Measurements from ENCODE around the gene LENG1.
"Not testable (repeated sequence)": the region's sequence is repeated elsewhere in the genome, so short reads cannot be mapped to it uniquely, and the experiment has no call there.

The LENG1 gene

DNA sequence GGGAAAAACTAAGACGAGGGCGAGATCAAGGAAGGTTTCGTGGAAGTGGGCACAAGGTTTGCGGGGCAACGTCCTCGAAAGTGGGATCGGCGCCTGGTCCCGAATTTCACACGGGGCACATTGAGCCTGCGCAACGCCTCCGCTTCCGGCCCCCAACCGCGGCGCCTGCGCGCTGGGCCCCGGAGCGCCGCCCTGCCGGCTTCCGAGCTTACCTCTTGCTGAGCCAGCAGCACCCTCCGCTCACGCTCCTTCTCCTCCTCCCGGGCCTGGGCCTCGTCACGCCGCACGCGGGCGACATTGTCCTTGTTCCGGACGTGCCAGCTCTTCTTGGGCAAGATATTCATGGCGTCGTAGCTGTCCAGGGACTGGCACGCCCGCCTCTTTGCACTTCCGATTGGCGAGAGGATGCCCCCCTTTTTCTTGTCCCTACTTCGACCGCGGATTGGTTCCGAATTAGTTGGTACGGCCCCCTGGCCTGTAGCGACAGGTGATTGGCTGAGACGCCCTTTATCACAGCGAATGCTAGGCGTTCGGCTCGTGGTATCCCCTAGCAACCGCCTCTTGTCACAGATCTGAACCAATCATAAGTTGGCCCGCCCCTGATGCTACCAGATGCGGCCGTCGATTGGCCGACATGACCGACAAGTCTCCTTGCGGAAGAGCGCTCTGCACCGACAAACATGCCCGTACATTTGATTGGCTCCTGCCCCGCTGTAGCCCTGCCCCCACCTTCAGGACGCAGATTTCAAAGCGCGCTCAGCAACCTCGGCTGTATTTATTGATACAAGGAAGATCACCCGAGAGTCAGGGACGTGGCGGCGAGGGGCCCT lies at the start of gene LENG1:
Gene LENG1, minus strand, starts transcription at position 370 of the 830 bp plus-strand sequence. Its CDS starts 26 bp downstream, at position 344.
- peak; percentile 99 for DNase-seq

DNA sequence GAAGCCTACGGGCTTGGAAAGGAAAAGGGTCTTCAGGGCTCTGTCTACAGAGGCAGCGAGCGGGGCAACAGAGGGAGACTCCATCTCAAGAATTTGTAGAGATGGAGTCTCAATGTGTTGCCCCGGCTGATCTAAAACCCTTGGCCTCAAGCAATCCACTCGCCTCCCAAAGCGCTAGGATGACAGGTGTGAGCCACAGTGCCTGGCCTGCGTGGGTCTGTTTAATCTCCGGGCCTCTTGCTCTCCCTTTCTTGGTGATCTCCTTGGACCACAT lies 49.2 kb upstream of the LENG1 start:
- DNase-seq: no peak

DNA sequence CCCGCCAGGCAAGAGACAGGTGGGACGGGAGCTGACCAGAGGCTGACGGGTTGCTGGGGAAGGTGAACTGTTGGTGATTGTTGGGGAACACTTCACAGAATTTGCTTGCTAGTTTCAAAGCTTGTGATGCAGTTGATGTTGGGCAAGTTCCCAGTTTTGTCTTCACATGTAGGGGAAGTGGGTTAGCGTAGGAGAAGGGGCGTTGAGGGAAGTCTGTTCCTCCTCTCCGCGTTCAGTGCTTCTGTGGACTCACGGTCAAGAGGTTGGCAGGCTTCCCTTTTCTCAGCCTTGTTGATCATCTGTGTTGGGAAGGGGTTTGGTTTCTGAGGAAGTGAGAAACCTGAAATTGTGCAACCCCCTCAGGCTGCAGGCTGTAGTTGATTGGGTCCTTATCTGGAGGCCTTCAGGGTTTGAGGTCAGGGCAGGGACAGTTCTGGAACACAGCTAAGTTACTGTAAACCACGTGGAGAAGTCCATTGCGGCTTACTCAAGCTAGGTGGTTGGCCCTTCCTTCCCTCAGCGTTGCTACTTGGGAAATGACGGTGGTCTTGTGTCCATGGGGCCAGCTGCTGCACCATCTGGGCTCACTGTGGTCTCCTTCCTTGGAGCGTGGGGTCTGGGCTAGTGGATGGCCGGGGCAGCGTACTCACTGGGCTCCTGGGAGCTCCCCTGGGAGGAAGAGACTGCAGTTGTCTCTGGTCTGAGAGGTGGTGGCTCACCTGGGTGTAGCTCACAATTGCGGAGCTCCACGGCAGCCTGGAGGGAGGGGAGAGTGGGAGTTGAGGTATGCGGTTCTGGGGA lies 48.7 kb upstream of the LENG1 start:
- DNase-seq: no peak

DNA sequence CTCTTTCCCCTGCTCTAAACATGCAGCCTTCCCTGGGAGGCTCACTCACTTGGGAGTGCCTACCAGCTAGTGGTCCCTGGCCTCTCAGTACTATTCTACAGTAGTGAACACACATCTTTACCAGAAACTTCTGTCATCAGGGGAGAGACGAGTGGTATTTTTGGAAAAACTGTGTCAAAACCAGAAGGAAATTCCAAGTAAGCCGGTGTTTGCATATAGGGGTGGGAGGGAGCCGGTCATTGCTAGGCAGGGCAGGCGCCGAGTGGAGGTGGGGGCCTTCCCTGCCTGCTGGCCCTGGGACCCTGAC lies 48.1 kb upstream of the LENG1 start:
- no peak for DNase-seq

DNA sequence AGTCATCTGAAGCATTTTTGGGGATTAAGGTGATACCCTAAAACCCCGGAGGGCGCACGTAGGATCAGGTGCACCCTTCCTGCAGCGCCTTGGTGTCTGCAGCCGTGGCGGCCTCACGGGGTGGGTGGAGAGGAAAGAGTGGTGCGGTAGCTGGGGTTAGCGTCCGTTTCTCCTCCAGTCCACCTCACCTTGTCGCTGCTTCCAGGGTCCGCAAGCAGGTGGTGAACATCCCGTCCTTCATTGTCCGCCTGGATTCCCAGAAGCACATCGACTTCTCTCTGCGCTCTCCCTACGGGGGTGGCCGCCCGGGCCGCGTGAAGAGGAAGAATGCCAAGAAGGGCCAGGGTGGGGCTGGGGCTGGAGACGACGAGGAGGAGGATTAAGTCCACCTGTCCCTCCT lies 47.7 kb upstream of the LENG1 start:
- not testable (repeated sequence) for DNase-seq

DNA sequence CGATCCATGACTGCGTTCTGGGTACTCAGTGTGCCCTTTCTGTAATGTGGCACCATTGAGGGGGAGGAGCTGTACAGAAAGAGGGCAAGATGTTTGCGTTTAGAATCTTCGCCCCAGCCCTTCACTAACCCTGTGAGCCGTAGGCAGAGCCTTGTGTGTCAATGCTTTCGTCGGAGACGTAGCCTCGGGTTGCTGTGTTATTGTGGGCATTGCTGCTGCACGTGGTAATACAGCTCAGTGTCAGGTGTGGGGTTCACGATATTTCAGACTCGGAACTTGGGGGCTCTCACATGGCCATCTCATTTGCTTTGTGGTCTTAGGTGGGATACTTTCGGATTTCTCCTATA lies 47.3 kb upstream of the LENG1 start:
- DNase-seq: no peak

DNA sequence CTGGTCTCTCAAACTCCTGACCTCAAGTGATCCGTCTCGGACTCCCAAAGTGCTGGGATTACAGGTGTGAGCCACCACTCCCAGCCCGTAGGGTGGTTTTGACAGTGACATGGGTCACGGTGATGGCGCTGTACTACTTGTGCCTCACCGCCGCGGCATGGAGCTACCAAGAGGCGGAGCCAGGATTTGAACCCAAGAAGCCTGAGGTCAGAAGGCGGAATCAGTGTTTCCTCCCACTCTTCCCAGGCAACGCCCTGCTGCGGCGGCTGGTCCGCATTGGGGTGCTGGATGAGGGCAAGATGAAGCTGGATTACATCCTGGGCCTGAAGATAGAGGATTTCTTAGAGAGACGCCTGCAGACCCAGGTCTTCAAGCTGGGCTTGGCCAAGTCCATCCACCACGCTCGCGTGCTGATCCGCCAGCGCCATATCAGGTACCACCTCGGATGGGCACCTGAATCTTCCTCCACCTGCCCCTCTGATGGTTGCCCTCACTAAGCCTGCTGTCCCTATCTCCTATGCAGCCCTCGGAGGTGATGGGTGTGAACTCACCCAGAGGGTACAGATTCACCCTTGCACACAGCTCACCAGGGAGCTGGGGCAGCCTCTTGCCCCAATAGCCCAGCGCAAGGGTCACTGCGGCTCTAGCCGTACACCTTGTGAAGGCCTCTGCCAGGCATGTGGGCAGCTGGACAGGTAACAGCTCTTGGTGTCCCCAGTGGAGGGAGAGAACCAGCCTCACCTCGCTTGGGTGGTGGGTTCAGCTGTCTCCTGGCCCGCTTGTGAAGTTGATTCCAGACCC lies 46.7 kb upstream of the LENG1 start:
- no peak for DNase-seq

DNA sequence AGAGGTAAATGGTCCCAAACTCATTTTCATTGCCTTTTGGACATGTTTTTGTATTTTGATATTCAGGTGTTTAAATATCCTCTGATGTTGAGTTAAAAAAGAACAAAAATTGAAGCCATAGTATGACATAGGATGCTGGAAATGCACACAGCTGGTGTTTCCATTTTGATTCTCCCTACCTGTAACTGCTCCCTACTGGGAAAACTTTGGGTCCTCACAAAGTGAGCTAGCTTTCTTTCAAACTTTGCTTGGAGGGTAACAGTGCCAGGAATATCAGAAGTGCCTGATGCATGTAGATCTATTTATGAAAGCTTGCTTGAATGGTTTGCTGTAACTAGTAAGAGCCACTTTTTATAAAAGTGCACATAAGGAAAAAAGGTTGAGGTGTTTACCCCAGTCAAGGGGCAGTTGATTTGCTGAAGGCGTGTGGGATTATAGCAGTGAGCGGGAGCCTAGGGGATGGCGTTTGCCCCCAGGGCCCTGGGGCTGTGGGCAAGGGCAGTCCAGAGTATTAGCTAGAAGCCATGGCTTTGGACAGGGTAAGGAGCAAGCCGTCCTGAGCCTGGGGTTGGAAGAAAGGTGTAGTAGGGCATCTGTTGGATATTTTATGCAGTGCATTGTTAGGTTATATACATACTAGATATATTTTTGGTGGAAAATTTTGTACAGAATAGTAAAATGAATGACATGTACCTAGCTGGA lies 45.4 kb upstream of the LENG1 start:
- DNase-seq: no peak

DNA sequence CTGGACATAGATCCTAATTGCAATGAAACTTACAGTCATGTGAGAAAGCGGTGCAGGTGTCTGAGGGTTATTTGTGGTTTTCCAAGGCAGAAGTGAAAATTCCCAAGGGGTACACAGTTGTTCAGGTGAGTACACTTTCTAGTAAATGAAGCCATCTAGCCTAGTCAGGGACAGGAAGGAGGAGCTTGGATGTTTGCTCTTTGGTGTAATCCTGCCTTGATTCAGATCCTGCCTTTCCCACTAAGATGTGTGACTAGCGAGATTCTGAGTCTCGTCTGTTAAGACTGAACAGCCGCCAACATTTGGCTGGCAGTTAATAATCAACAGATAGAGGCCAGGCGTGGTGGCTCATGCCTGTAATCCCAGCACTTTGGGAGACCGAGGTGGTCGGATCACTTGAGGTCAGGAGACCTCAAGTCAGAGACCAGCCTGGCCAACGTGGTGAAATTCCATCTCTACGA lies 43.7 kb upstream of the LENG1 start:
- no peak for DNase-seq

DNA sequence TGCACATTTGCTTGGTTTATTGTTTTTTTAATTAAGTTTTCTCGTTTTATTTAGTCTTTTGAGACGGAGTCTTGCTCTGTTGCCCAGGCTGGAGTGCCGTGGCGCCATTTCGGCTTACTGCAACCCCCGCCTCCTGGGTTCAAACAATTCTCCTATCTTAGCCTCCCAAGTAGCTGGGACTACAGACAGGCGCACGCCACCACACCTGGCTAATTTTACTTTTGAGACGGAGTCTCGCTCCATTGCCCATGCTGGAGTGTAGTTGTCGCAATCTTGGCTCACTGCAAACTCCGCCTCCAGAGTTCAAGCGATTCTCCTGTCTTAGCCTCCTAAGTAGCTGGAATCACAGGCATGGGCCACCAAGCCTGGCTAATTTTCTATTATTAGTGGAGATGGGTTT lies 42.5 kb upstream of the LENG1 start:
- DNase-seq: no peak

DNA sequence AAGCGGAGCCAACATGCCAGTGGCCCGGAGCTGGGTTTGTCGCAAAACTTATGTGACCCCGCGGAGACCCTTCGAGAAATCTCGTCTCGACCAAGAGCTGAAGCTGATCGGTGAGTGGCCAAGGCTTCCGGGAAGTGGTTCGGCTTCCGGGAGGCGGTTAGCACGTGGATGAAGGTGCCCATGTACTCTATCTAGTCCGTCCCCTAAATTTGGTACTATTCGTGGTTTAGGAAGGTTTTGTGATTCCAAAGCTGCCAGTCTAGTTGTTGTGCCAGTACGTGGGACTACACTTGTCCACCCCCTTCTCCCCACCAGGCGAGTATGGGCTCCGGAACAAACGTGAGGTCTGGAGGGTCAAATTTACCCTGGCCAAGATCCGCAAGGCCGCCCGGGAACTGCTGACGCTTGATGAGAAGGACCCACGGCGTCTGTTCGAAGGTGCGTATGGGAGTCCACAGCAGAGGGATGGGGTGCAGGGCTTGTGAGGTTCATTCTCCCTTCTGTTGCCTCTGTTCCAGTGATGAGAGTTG lies 41.7 kb upstream of the LENG1 start:
- no peak for DNase-seq

DNA sequence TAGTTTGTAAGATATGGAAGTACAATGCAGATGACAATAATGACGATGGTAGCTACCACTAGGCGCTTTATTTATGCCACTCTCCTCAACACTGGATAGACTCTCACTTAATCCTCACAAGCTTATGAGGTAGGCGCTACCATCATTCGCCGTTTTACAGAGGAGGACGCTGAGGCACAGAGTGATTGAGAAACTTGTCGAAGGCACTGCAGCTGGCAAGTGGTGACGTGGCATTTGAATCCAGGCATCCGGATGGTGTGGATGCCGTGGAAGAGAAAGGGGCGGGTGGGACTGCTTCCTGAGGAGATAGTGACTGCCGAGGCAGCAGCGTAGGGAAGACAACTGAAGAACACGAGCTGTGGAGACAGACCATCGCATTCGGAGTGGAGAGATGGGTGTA lies 39.9 kb upstream of the LENG1 start:
- DNase-seq: no peak

DNA sequence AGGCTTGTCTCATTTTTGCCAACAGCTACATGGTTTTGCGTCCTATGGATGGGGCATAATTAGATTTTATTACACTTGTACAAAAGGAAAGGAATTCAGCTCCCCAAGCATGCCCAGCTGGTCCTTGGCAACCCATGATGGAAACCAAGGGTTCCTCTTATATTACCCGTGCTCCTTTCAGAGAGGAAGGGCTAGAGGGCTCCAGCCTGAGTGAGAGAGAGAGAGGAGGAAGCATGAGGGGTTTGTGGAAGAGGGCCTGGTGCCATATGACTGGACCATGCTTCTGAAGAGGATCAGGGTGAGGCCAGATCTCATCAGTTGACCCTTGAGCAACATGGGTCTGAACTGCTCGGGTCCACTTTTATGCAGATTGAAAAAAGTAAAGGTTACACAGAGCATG lies 37.6 kb upstream of the LENG1 start:
- no peak for DNase-seq

DNA sequence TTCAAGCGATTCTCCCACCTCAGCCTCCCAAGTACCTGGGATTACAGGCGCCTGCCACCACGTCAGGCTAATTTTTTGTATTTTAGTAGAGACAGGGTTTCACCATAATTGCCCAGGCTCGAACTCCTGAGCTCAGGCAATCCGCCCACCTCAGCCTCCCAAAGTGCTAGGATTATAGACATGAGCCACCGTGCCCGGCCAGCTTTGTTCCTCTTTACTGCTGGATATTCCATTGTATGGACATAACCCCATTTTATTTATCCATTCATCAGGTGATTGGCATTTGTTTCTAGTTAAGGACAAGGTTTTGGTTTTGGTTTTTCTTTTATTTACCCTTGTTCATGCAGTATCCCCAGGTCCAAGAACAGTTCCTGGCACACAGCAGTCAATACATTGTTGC lies 37.0 kb upstream of the LENG1 start:
- DNase-seq: no peak

DNA sequence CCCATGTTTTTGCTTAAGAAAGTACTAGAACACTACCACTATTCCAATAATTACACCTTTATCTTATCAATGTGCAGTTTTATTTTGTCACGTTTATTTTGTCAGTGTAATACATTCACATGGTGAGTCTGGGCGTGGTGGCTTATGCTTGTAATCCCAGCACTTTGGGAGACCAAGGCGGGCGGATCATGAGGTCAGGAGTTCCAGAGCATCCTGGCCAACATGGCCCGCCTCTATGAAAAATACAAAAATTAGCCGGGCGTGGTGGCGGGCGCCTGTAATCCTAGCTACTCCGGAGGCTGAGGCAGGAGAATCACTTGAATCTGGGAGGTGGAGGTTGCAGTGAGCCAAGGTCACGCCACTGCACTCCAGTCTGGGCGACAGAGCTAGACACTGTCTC lies 34.9 kb upstream of the LENG1 start:
- DNase-seq: not testable (repeated sequence)

DNA sequence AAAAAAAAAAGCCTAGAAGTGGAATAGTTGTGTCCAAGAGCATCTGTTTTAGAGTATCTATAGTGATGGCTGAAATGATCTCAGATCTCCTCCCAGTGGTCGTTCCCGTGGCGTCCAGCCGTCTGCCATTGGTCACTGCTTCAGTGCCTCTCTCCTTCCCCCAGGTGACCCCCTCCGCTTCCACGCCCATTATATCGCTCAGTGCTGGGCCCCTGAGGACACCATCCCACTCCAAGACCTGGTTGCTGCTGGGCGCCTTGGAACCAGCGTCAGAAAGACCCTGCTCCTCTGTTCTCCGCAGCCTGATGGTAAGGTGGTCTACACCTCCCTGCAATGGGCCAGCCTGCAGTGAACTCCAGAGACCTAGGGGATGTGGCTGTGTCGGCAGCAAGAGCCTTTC lies 33.5 kb upstream of the LENG1 start:
- DNase-seq: no peak

DNA sequence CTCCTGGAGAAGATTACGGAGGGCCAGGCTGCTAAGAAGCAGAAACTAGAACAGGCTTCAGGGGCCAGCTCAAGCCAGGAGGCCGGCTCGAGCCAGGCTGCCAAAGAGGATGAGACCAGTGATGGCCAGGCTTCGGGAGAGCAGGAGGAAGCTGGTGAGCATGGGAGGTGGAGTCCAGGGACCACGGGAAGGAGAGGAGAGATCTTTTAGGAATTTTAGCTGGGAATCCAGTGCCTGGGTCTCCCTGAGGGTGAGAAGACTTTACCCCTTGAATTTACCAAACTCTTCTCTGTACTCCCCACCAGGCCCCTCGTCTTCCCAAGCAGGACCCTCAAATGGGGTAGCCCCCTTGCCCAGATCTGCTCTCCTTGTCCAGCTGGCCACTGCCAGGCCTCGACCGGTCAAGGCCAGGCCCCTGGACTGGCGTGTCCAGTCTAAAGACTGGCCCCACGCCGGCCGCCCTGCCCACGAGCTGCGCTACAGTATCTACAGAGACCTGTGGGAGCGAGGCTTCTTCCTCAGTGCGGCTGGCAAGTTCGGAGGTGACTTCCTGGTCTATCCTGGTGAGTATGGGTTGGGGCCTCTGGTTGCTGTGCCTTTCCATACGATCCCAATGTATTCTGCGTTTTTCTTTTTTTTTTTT lies 32.4 kb upstream of the LENG1 start:
- DNase-seq: no peak

DNA sequence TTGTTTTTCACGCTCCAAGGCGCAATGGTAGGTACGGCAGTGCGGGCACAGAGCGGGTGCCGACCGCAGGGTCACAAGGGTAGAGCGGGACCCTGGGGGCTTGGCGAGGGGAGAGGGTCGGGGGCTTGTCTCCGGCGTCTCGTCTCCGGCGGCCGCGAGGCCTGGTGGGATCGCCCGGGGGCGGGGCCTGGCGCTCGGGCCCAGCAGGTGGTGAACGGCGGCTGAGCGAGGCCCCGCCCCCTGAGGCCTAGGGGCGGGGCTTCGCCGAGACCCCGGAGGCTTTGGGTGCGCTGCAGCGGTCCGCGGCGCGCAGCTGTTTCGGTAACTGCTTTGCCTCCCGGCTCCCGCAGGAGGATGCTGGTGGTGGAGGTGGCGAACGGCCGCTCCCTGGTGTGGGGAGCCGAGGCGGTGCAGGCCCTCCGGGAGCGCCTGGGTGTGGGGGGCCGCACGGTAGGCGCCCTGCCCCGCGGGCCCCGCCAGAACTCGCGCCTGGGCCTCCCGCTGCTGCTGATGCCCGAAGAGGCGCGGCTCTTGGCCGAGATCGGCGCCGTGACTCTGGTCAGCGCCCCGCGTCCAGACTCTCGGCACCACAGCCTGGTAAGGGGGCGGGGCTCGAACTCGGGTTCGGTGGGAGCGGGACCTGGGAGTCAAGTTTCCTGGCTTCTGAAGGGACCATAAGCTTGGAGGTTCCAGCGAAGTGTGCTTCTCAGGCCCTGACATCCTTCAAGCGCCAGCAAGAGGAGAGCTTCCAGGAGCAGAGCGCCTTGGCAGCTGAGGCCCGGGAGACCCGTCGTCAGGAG lies 31.7 kb upstream of the LENG1 start, which contains the start of gene TSEN34:
Gene TSEN34, plus strand, starts transcription at position 298 of the 800 bp plus-strand sequence. Its CDS starts 57 bp downstream, at position 355.
- DNase-seq: peak; percentile 81

DNA sequence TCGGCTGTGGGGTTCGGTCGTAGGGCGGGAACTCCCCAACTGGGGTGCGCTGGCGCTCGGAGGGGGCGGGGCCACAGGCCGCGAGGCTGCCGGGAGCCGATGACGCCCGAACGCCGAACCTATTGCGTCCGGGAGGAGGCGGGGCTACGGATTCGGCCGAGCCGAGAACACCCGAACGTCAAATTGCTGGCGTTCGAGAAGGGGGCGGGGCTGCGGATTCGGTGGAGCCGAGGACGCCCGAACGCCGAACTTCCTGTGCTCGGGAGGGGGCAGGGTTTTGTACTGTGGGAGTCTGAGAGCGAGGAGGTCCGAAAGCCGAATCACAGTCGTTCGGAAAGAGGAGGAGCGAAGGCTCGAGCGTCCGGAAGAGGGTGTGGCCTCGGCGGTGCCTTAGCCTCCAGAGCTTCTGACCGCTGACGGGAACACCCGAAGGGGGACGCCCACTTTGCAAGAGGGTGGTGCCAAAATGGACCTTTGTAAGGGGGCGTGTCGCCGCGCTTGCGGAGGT lies 31.0 kb upstream of the LENG1 start:
- DNase-seq: peak; percentile 98

DNA sequence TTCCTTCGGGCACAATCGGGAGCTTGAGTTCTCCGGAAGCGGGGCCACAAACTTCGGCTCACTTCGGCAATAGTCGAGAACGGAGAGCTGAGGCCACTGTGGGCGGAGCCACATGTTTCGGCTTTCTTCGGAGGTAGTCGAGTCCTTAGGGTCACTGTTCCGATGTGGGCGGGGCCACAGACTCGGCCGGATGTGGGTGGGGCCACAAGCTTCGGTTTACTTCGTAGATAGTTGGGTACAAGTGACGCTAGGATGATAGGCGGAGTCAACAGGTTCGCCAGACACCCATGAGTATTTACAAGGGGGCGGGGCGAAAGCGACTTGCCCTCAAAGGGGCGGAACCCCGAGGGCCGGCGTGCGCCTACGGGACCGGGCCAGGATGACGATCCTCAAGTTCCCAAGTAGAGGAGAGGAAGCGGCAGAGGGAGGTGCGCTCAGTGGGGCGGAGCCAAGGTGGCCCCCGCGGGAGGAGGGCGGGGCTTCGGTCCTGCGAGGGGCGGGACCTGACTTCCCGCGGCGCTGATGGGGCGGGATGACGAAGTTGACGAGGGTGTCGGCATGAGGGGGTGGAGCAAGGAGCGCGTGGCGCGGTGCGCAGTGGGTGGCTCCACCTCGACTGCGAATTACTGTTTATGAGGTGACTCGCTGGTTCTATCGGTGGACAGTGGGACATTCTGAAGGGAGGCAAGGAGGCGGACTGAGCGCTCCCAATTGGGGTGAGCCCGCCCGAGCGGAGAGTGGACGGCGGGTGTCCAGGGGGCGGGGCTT lies 30.4 kb upstream of the LENG1 start:
- DNase-seq: peak; percentile 100
